Measurements from ENCODE around the gene KLF18.

DNA sequence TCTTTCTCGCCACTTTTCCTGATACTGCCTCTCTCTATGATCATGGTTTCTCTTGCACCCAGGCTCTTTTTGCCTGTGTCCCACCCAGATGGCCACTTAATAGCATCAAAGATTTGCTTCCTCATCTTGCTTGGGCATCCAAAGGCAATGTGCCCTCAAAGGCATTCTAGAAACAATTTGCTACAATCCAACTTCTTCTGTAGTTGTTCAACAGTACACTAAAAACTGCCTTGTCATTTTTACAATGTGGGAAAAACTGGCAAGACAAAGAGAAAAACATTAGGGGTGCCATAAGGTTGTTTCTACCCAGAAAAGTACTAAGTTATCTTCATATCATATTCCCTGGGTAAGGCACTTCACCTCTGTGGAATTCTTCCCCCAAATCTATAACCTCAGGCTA lies 16.5 kb upstream of the KLF18 start:
- no peak for TF ChIP-seq HDAC2 (IDR thresholded peaks at IDR 0.05)
- no peak for TF ChIP-seq EP300 (IDR thresholded peaks at IDR 0.05)
- TF ChIP-seq, protein P1, sequence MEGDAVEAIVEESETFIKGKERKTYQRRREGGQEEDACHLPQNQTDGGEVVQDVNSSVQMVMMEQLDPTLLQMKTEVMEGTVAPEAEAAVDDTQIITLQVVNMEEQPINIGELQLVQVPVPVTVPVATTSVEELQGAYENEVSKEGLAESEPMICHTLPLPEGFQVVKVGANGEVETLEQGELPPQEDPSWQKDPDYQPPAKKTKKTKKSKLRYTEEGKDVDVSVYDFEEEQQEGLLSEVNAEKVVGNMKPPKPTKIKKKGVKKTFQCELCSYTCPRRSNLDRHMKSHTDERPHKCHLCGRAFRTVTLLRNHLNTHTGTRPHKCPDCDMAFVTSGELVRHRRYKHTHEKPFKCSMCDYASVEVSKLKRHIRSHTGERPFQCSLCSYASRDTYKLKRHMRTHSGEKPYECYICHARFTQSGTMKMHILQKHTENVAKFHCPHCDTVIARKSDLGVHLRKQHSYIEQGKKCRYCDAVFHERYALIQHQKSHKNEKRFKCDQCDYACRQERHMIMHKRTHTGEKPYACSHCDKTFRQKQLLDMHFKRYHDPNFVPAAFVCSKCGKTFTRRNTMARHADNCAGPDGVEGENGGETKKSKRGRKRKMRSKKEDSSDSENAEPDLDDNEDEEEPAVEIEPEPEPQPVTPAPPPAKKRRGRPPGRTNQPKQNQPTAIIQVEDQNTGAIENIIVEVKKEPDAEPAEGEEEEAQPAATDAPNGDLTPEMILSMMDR (IDR thresholded peaks at IDR 0.05) = no peak
- TF ChIP-seq ESRRA (IDR thresholded peaks at IDR 0.05; ENCODE audit: borderline replicate concordance, low read length) = no peak
- no peak for TF ChIP-seq JUNB (IDR thresholded peaks at IDR 0.05)

Data from A549 (cell line).